H1 (cell line): ENCODE measurements around the gene CTSL. TPM values are rescaled to one million over a fixed set of nuclear protein-coding genes. Genes with fewer than 3 reads are reported as not detected.
A peak's percentile ranks its signal among the peaks of the same experiment; 100 is the strongest.

Source experiments
- CTCF ChIA-PET: fragments of 300-600 bp; sonication (Branson Sonifier 250); formaldehyde crosslinking; loops from one replicate; lab custom pipeline; 2021; ENCODE audit not compliant: partially characterized antibody; lab: Charles Lee
- POLR2A ChIA-PET: fragments of 300-600 bp; sonication (Branson Sonifier 250); formaldehyde crosslinking; loops from one replicate; lab custom pipeline; 2021; ENCODE audit warnings: inconsistent platforms; ENCODE audit not compliant: partially characterized antibody; lab: Charles Lee
- DNase-seq, 2 experiments: peaks; one replicate each; pipeline versions ENCODE4 v3.0.0 to v3.0.0-alpha.2; 2010 to 2022; ENCODE audit warnings: low spot score in 2 of 2, low read depth in 1 of 2, mixed read lengths in 1 of 2
- FAIRE-seq: peaks from 2 replicates; lab custom pipeline; 2011; peaks lifted over from hg19 to GRCh38; lab: Jason Lieb, UNC
- H2AFZ ChIP-seq: 2 replicates; pipeline ENCODE4 v1.8.1; 2012; ENCODE audit warnings: low read length, inconsistent platforms
- H2AK5ac ChIP-seq: 2 replicates; pipeline ENCODE4 v1.6.1; 2013; ENCODE audit warnings: low read depth, low read length
- H2BK120ac ChIP-seq: replicated peaks from 2 replicates; pipeline ENCODE3; 2013; ENCODE audit warnings: low read depth, low read length, inconsistent platforms
- H2BK12ac ChIP-seq: 2 replicates; pipeline ENCODE4 v1.6.1; 2013; ENCODE audit warnings: low read depth, low read length
- H2BK15ac ChIP-seq: 2 replicates; pipeline ENCODE4 v1.6.1; 2013; ENCODE audit warnings: low read length
- H2BK20ac ChIP-seq: 2 replicates; pipeline ENCODE4 v1.6.1; 2013; ENCODE audit warnings: low read length
- H2BK5ac ChIP-seq: 2 replicates; pipeline ENCODE4 v1.6.1; 2013; ENCODE audit warnings: low read depth, low read length
- H3K14ac ChIP-seq: 2 replicates; pipeline ENCODE4 v1.6.1; 2013; ENCODE audit warnings: inconsistent platforms; ENCODE audit not compliant: insufficient read length
- H3K18ac ChIP-seq: 2 replicates; pipeline ENCODE4 v1.6.1; 2013; ENCODE audit warnings: low read length; ENCODE audit errors: extremely low read depth
- H3K23ac ChIP-seq: 2 replicates; pipeline ENCODE4 v1.6.1; 2013; ENCODE audit warnings: inconsistent platforms; ENCODE audit not compliant: insufficient read length
- H3K23me2 ChIP-seq: 2 replicates; pipeline ENCODE4 v1.6.1; 2013; ENCODE audit warnings: low read depth, low read length
- H3K27ac ChIP-seq: 2 replicates; pipeline ENCODE4 v1.6.1; 2011; ENCODE audit warnings: low read depth, low read length, inconsistent platforms
- H3K27me3 ChIP-seq, 4 experiments: replicated peaks in 1 of 4; 1 replicate in 1 of 4; 2 replicates in 3 of 4; pipeline versions ENCODE4 v1.6.1 to v1.8.1; 2011 to 2013; ENCODE audit warnings: low read length in 3 of 4, mild to moderate bottlenecking in 3 of 4, inconsistent platforms in 2 of 4, mixed read lengths in 2 of 4, moderate library complexity in 1 of 4; ENCODE audit not compliant: control insufficient read depth in 3 of 4, insufficient read depth in 3 of 4; ENCODE audit errors: extremely low read depth in 1 of 4
- H3K36me3 ChIP-seq, 4 experiments: 2 replicates each; pipeline versions ENCODE4 v1.6.1 to v1.8.1; 2011 to 2013; ENCODE audit warnings: mild to moderate bottlenecking in 4 of 4, low read length in 3 of 4, moderate library complexity in 2 of 4, control low read depth in 1 of 4, inconsistent platforms in 1 of 4; ENCODE audit not compliant: insufficient read depth in 4 of 4, control insufficient read depth in 2 of 4
- H3K4ac ChIP-seq: replicated peaks from 2 replicates; pipeline ENCODE3; 2013; ENCODE audit warnings: low read length, low read depth, mixed read lengths, inconsistent platforms; ENCODE audit not compliant: insufficient read length
- H3K4me1 ChIP-seq, 4 experiments: replicated peaks in 1 of 4; 1 replicate in 1 of 4; 2 replicates in 3 of 4; pipeline versions ENCODE4 v1.6.1 to v1.8.1; 2011 to 2013; ENCODE audit warnings: low read length in 3 of 4, inconsistent platforms in 2 of 4, mixed read lengths in 1 of 4; ENCODE audit not compliant: insufficient read depth in 4 of 4, control insufficient read depth in 3 of 4
- H3K4me2 ChIP-seq, 2 experiments: 2 replicates each; pipeline versions ENCODE4 v1.6.1 to v1.8.1; 2011 to 2013; ENCODE audit warnings: low read depth in 2 of 2, low read length in 2 of 2, control low read depth in 1 of 2, inconsistent platforms in 1 of 2, mild to moderate bottlenecking in 1 of 2; ENCODE audit not compliant: insufficient read depth in 1 of 2
- H3K4me3 ChIP-seq, 4 experiments: fragments of 200-600, 300-600 bp in 1 of 4; sonication (generic), shearing (Covaris generic), sonication (Bioruptor Twin) in 1 of 4; 2 replicates each; pipeline versions ENCODE4 v1.5.1 to v1.8.1; 2011 to 2016; ENCODE audit warnings: low read length in 4 of 4, low read depth in 3 of 4, control low read depth in 2 of 4, inconsistent platforms in 2 of 4, mild to moderate bottlenecking in 2 of 4, mixed read lengths in 1 of 4, moderate library complexity in 1 of 4; ENCODE audit not compliant: insufficient read depth in 2 of 4; ENCODE audit errors: extremely low read depth in 1 of 4
- H3K56ac ChIP-seq: replicated peaks from 2 replicates; pipeline ENCODE3; 2013; ENCODE audit warnings: low read depth, mild to moderate bottlenecking, mixed read lengths, low read length, inconsistent platforms; ENCODE audit not compliant: insufficient read length
- H3K79me1 ChIP-seq: 2 replicates; pipeline ENCODE4 v1.6.1; 2013; ENCODE audit warnings: low read depth, low read length, control low read depth
- H3K79me2 ChIP-seq, 2 experiments: 2 replicates each; pipeline versions ENCODE4 v1.6.1 to v1.8.1; 2012 to 2013; ENCODE audit warnings: low read length in 2 of 2, mild to moderate bottlenecking in 2 of 2, inconsistent platforms in 1 of 2; ENCODE audit not compliant: insufficient read depth in 2 of 2, control insufficient read depth in 1 of 2
- H3K9ac ChIP-seq, 4 experiments: replicated peaks in 1 of 4; 1 replicate in 1 of 4; 2 replicates in 3 of 4; pipeline versions ENCODE4 v1.6.1 to v1.8.1; 2011 to 2013; ENCODE audit warnings: low read depth in 3 of 4, low read length in 3 of 4, control low read depth in 2 of 4, mild to moderate bottlenecking in 2 of 4, moderate library complexity in 2 of 4, inconsistent platforms in 1 of 4; ENCODE audit errors: extremely low read depth in 1 of 4
- H3K9me3 ChIP-seq, 2 experiments: 2 replicates each; pipeline versions ENCODE4 v1.6.1 to v1.8.1; 2012 to 2013; ENCODE audit warnings: mild to moderate bottlenecking in 2 of 2, moderate library complexity in 2 of 2, control low read depth in 1 of 2, inconsistent platforms in 1 of 2, low read depth in 1 of 2, low read length in 1 of 2, mixed read lengths in 1 of 2; ENCODE audit not compliant: insufficient read depth in 2 of 2
- H4K20me1 ChIP-seq, 2 experiments: replicated peaks in 1 of 2; 2 replicates each; pipeline versions ENCODE3 to v1.8.1; 2011 to 2013; ENCODE audit warnings: inconsistent platforms in 2 of 2, low read length in 2 of 2, mild to moderate bottlenecking in 1 of 2; ENCODE audit not compliant: insufficient read depth in 2 of 2, control insufficient read depth in 1 of 2
- H4K5ac ChIP-seq: 2 replicates; pipeline ENCODE4 v1.6.1; 2013; ENCODE audit warnings: low read length, low read depth, mixed read lengths, inconsistent platforms; ENCODE audit not compliant: insufficient read length
- H4K8ac ChIP-seq: 2 replicates; pipeline ENCODE4 v1.8.0; 2013; ENCODE audit warnings: mild to moderate bottlenecking, moderate library complexity, low read length, inconsistent platforms; ENCODE audit not compliant: insufficient read depth; ENCODE audit errors: extremely low read depth
- H4K91ac ChIP-seq: replicated peaks from 2 replicates; pipeline ENCODE3; 2013; ENCODE audit warnings: low read length, mixed read lengths, inconsistent platforms; ENCODE audit not compliant: insufficient read length
- CREB1 ChIP-seq: IDR thresholded peaks from 2 replicates; pipeline ENCODE4 v1.6.1; 2012; ENCODE audit warnings: inconsistent platforms
- GABPA ChIP-seq: IDR thresholded peaks from 2 replicates; pipeline ENCODE4 v1.6.1; 2011; ENCODE audit warnings: mild to moderate bottlenecking, low read length, moderate library complexity, borderline replicate concordance; ENCODE audit not compliant: insufficient read depth
- SAP30 ChIP-seq: fragments of 300-600 bp; sonication (generic); IDR thresholded peaks from 2 replicates; pipeline ENCODE4 v1.7.1; 2012; ENCODE audit warnings: low read length, moderate library complexity, mild to moderate bottlenecking, inconsistent platforms; ENCODE audit not compliant: insufficient read depth, insufficient replicate concordance
- SIX5 ChIP-seq: IDR thresholded peaks from 2 replicates; pipeline ENCODE4 v1.6.1; 2011; ENCODE audit warnings: mild to moderate bottlenecking, low read depth, low read length
- TCF12 ChIP-seq: IDR thresholded peaks from 2 replicates; pipeline ENCODE4 v1.6.1; 2011; ENCODE audit warnings: low read depth, mild to moderate bottlenecking, low read length
- WGBS, 2 experiments: shearing (Covaris generic) in 1 of 2; methylation state at CpG; one replicate each; pipeline versions ENCODE4 v1.1.6 to v1.1.7; 2013 to 2015; ENCODE audit warnings: low lambda C conversion rate in 2 of 2, mixed read lengths in 2 of 2, inconsistent platforms in 1 of 2, low coverage in 1 of 2, missing lambda C conversion rate in 1 of 2; ENCODE audit not compliant: insufficient replicate concordance in 2 of 2, insufficient coverage in 1 of 2, insufficient read length in 1 of 2; ENCODE audit errors: extremely low coverage in 1 of 2, missing lambda C conversion rate in 1 of 2; 5-methylcytosine and 5-hydroxymethylcytosine counted together
- polyA plus RNA-seq, 7 experiments: library from polyadenylated mRNA; depleted of rRNA in 3 of 7; stranded (reverse) in 5 of 7; unstranded in 2 of 7; fragments of >200 nt in 5 of 7; fragments of 200-250 nt in 2 of 7; gene quantifications; 1 replicate in 5 of 7; 2 replicates in 1 of 7; 4 replicates in 1 of 7; pipeline versions ENCODE4 v1.2.1 to v1.2.3, GENCODE V29; 2011 to 2013; ENCODE audit warnings: missing spikeins in 2 of 7, mixed read lengths in 2 of 7
- total RNA-seq: library from RNA; stranded (reverse); fragmentation: NEBNext Ultra II Directional; extraction: Animal tissue kit (Norgen Biotek cat#: 25700); gene quantifications from 2 replicates; pipeline ENCODE4 v1.2.1, GENCODE V29; 2021

CTSL gene
- total and polyA plus RNA-seq, 2 of the 8 experiments (the other 6 are each of a cell fraction or from before 2014, with no cell fraction given), result 34.2 to 38.2 TPM

- H3K14ac ChIP-seq, result no peak overlapping the region
- no peaks in the 10 kb centered on the region for H3K79me1 ChIP-seq
- no peak overlapping the region for H2BK120ac ChIP-seq
- no peaks in the 10 kb centered on the region for H3K36me3 ChIP-seq
- H3K27ac ChIP-seq, result no peak overlapping the region
- no peaks in the 10 kb centered on the region; a peak in 1 of 7 replicates for H3K27me3 ChIP-seq
- H2BK15ac ChIP-seq, result 0 out of 2 replicates have a peak overlapping the region, but pooled peaks have one; percentile 40
- H3K9me3 ChIP-seq, result peaks cover 4 to 6% of the 10 kb centered on the region in 2 experiments; a peak in 2 of 4 replicates
- no peaks in the 10 kb centered on the region for H3K23me2 ChIP-seq
- POLR2A ChIA-PET, result no interaction called here
- no peak overlapping the region for H2BK20ac ChIP-seq
- no peak overlapping the region for H3K4ac ChIP-seq
- no peak for DNase-seq
- H3K4me2 ChIP-seq, result no peak overlapping the region
- CTCF ChIA-PET, result no interaction called here
- no peak overlapping the region for H3K4me3 ChIP-seq
- no peak overlapping the region for H2BK12ac ChIP-seq
- TF ChIP-seq SAP30 (no peak), TCF12 (no peak), SIX5 (no peak), GABPA (no peak), CREB1 (no peak)
- no peak overlapping the region for H2AK5ac ChIP-seq
- H3K9ac ChIP-seq, result no peak overlapping the region
- no peak overlapping the region for H3K18ac ChIP-seq
- no peak overlapping the region for H3K56ac ChIP-seq
- H4K20me1 ChIP-seq, result no peaks in the 10 kb centered on the region
- WGBS, 2 experiments, result 85% methylated on average over 3 of the region's 3 CpGs; no CpG with 5 or more reads in 1 of the 2 experiments
- H4K91ac ChIP-seq, result no peak overlapping the region
- FAIRE-seq, result no peak
- H2BK5ac ChIP-seq, result no peak overlapping the region
- H3K4me1 ChIP-seq, result peaks cover 2 to 8% (median 3%) of the 10 kb centered on the region in 4 experiments; a peak in 4 of 7 replicates
- H2AFZ ChIP-seq, result no peak overlapping the region
- H3K23ac ChIP-seq, result no peak overlapping the region
- no peak overlapping the region for H4K8ac ChIP-seq
- no peaks in the 10 kb centered on the region for H3K79me2 ChIP-seq
- no peak overlapping the region for H4K5ac ChIP-seq
Observed at GRCh38 chr9:87751423-87751822, 25.5 kb downstream of the CTSL start.
